Kidney (tissue), 14 donors: ENCODE data around the gene SEC61A1. TPM values are rescaled to one million over a fixed set of nuclear protein-coding genes. Genes with fewer than 3 reads are reported as not detected.

Source experiments
- DNase-seq, 5 donors: peaks; one replicate each; pipeline ENCODE4 v3.0.0-alpha.2; 2013 to 2020
- FAIRE-seq: peaks from 2 replicates; lab custom pipeline; 2012; peaks lifted over from hg19 to GRCh38; lab: Jason Lieb, UNC
- H3K27ac ChIP-seq, 2 donors: one replicate each; pipeline ENCODE4 v1.7.0; 2013; ENCODE audit warnings: low read depth in 2 of 2, low read length in 2 of 2, inconsistent platforms in 1 of 2
- H3K27me3 ChIP-seq: one replicate; pipeline ENCODE4 v1.7.1; 2013; ENCODE audit warnings: low read length, inconsistent platforms; ENCODE audit not compliant: control insufficient read depth, insufficient read depth
- H3K36me3 ChIP-seq, 3 donors: one replicate each; pipeline versions ENCODE4 v1.7.0 to v1.7.1; 2013; ENCODE audit warnings: low read length in 3 of 3, control low read depth in 1 of 3, inconsistent platforms in 1 of 3; ENCODE audit not compliant: insufficient read depth in 3 of 3, control insufficient read depth in 2 of 3
- H3K4me1 ChIP-seq, 3 donors: one replicate each; pipeline versions ENCODE4 v1.7.0 to v1.7.1; 2013; ENCODE audit warnings: low read length in 3 of 3, inconsistent platforms in 1 of 3, low read depth in 1 of 3; ENCODE audit not compliant: control insufficient read depth in 2 of 3, insufficient read depth in 2 of 3
- H3K4me3 ChIP-seq, 3 donors: one replicate each; pipeline versions ENCODE4 v1.7.0 to v1.8.1; 2013; ENCODE audit warnings: low read length in 3 of 3, control low read depth in 1 of 3, inconsistent platforms in 1 of 3
- H3K9ac ChIP-seq, 3 donors: one replicate each; pipeline versions ENCODE4 v1.7.0 to v1.7.1; 2013; ENCODE audit warnings: low read length in 3 of 3, control low read depth in 1 of 3, inconsistent platforms in 1 of 3
- H3K9me3 ChIP-seq, 3 donors: one replicate each; pipeline versions ENCODE4 v1.7.0 to v1.7.1; 2013; ENCODE audit warnings: low read length in 3 of 3, control low read depth in 1 of 3, inconsistent platforms in 1 of 3; ENCODE audit not compliant: control insufficient read depth in 2 of 3, insufficient read depth in 1 of 3
- intact Hi-C: fragments of 100-400 bp; cut with DNase I; formaldehyde crosslinking; loops from one replicate; pipeline ENCODE4 v1.11.1; 2022
- polyA plus RNA-seq: library from polyadenylated mRNA; stranded (reverse); fragments of 350-450 nt; fragmentation: Illumina TruSeq; extraction: RNeasy Lipid Tissue Mini Kit (QIAGEN cat#74804); gene quantifications from one replicate; pipeline ENCODE4 v1.2.3, GENCODE V29; 2014; ENCODE audit warnings: low read depth, low replicate concordance; ENCODE audit not compliant: insufficient read depth
- total RNA-seq: library from RNA; stranded (reverse); fragmentation: NEBNext Ultra II Directional; extraction: Animal tissue kit (Norgen Biotek cat#: 25700); gene quantifications from one replicate; pipeline ENCODE4 v1.2.1, GENCODE V29; 2021
- TF ChIP-seq, protein P1 (sequence below): IDR thresholded peaks from 3 replicates; pipeline ENCODE4 v1.5.1; 2012; ENCODE audit warnings: mild to moderate bottlenecking, moderate library complexity, borderline replicate concordance; ENCODE audit not compliant: insufficient read depth; ENCODE audit errors: extremely low read depth
- donor health status: control.
- donor health status: control.
- donor health status: control.
- donor health status: control.
- donor health status: control.
- donor health status: DM: yes; HTN: yes; CAD: no.
- donor health status: Normal renal cell carcinoma (clear cell type).

SEC61A1 gene
- total and polyA plus RNA-seq, 2 donors from 2014 or later: 119 to 177 TPM

- Histone ChIP-seq H3K4me1 (peaks cover 3 to 26% (median 23%) of the 10 kb centered on the region in 3 donors), H3K4me3 (no peak overlapping the region), H3K27ac (no peak overlapping the region), H3K9me3 (no peaks in the 10 kb centered on the region), H3K36me3 (peaks cover under 1 to 4% (median 2%) of the 10 kb centered on the region in 3 donors), H3K27me3 (no peaks in the 10 kb centered on the region), H3K9ac (no peak overlapping the region)
- intact Hi-C loops: no loop called here
- TF ChIP-seq, protein P1, sequence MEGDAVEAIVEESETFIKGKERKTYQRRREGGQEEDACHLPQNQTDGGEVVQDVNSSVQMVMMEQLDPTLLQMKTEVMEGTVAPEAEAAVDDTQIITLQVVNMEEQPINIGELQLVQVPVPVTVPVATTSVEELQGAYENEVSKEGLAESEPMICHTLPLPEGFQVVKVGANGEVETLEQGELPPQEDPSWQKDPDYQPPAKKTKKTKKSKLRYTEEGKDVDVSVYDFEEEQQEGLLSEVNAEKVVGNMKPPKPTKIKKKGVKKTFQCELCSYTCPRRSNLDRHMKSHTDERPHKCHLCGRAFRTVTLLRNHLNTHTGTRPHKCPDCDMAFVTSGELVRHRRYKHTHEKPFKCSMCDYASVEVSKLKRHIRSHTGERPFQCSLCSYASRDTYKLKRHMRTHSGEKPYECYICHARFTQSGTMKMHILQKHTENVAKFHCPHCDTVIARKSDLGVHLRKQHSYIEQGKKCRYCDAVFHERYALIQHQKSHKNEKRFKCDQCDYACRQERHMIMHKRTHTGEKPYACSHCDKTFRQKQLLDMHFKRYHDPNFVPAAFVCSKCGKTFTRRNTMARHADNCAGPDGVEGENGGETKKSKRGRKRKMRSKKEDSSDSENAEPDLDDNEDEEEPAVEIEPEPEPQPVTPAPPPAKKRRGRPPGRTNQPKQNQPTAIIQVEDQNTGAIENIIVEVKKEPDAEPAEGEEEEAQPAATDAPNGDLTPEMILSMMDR: no peak
- DNase-seq (no peak), FAIRE-seq (no peak)
These were observed 25.4 kb downstream of the SEC61A1 start for GRCh38 chr3:128077665-128078064.

GRCh38 chr3:128078322-128078721 lies 26.1 kb downstream of the SEC61A1 start:
- intact Hi-C loops: no loop called here
- Histone ChIP-seq H3K27ac (no peak overlapping the region), H3K9me3 (no peaks in the 10 kb centered on the region), H3K9ac (no peak overlapping the region), H3K4me3 (no peak overlapping the region), H3K4me1 (peaks cover 3 to 30% (median 27%) of the 10 kb centered on the region in 3 donors), H3K27me3 (no peaks in the 10 kb centered on the region), H3K36me3 (peaks cover 0 to 4% (median 2%) of the 10 kb centered on the region in 3 donors)
- FAIRE-seq (no peak), DNase-seq (no peak)
- TF ChIP-seq, protein P1: no peak

DNA sequence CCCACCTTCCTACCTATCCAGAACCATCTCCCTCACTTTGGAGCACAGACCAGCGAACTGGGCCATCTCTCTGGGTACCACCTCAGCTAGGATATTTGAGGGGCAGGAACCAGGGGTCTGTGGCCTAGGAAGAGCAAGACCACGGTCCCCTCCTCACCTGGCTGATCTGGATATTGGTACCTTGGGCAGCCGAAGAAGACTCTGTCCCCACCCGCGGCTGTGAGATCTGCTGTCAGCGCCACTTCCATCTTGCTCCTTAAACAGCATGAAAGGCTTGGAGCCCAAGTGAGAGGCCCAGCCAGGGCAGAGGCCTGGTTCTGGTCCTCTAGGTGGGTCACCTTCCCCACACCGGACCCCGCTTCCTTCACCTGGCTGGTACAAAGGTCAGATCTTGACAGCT lies 26.6 kb downstream of the SEC61A1 start:
- H3K36me3 ChIP-seq: peaks cover 0 to 4% (median 2%) of the 10 kb centered on the region in 3 donors
- FAIRE-seq: no peak
- DNase-seq: no peak
- H3K27ac ChIP-seq: no peak overlapping the region
- H3K9ac ChIP-seq: no peak overlapping the region
- no peak overlapping the region for H3K4me3 ChIP-seq
- H3K4me1 ChIP-seq: peaks cover 3 to 31% (median 27%) of the 10 kb centered on the region in 3 donors
- TF ChIP-seq, protein P1: no peak
- no peaks in the 10 kb centered on the region for H3K27me3 ChIP-seq
- intact Hi-C loops: no loop called here
- H3K9me3 ChIP-seq: no peaks in the 10 kb centered on the region

- no peak overlapping the region for H3K9ac ChIP-seq
- TF ChIP-seq, protein P1: no peak
- peaks cover 3 to 38% (median 30%) of the 10 kb centered on the region in 3 donors for H3K4me1 ChIP-seq
- intact Hi-C loops: no loop called here
- no peaks in the 10 kb centered on the region for H3K9me3 ChIP-seq
- H3K4me3 ChIP-seq: no peak overlapping the region
- no peaks in the 10 kb centered on the region for H3K27me3 ChIP-seq
- DNase-seq: no peak
- H3K27ac ChIP-seq: no peak overlapping the region
- no peak for FAIRE-seq
- H3K36me3 ChIP-seq: peaks cover 0 to 4% (median 2%) of the 10 kb centered on the region in 3 donors
These were observed 27.6 kb downstream of the SEC61A1 start for GRCh38 chr3:128079823-128080222.
